Skeletal muscle tissue (tissue), 4 donors: ENCODE data around the gene NUDT21. TPM values are rescaled to one million over a fixed set of nuclear protein-coding genes. Genes with fewer than 3 reads are reported as not detected.

Source experiments
- H3K27ac ChIP-seq: one replicate; pipeline ENCODE4 v1.7.0; 2013; ENCODE audit warnings: mild to moderate bottlenecking, low read depth, low read length, inconsistent platforms
- H3K27me3 ChIP-seq, 3 donors: one replicate each; pipeline ENCODE4 v1.7.0; 2013; ENCODE audit warnings: low read length in 3 of 3; ENCODE audit not compliant: control insufficient read depth in 3 of 3, insufficient read depth in 3 of 3
- H3K36me3 ChIP-seq, 3 donors: one replicate each; pipeline ENCODE4 v1.7.0; 2013; ENCODE audit warnings: low read length in 3 of 3; ENCODE audit not compliant: control insufficient read depth in 3 of 3, insufficient read depth in 3 of 3
- H3K4me1 ChIP-seq, 3 donors: one replicate each; pipeline ENCODE4 v1.7.0; 2013; ENCODE audit warnings: low read length in 3 of 3, mild to moderate bottlenecking in 3 of 3; ENCODE audit not compliant: control insufficient read depth in 3 of 3, insufficient read depth in 3 of 3
- H3K4me3 ChIP-seq, 3 donors: one replicate each; pipeline ENCODE4 v1.7.0; 2013; ENCODE audit warnings: low read length in 3 of 3
- H3K9ac ChIP-seq, 3 donors: one replicate each; pipeline ENCODE4 v1.7.0; 2013; ENCODE audit warnings: low read length in 3 of 3, mild to moderate bottlenecking in 3 of 3, moderate library complexity in 2 of 3, low read depth in 1 of 3
- H3K9me3 ChIP-seq, 3 donors: one replicate each; pipeline ENCODE4 v1.7.0; 2013; ENCODE audit warnings: low read length in 3 of 3; ENCODE audit not compliant: control insufficient read depth in 3 of 3
- total RNA-seq: library from RNA; depleted of rRNA; stranded (reverse); fragments of >200 nt; gene quantifications from one replicate; pipeline ENCODE4 v1.2.3, GENCODE V29; 2014
- donor health status: Osteomylitis.

The NUDT21 gene
- total RNA-seq, 1 donor from 2014 or later = 54.8 TPM

- H3K4me1 ChIP-seq = no peaks in the 10 kb centered on the region
- H3K9me3 ChIP-seq = no peaks in the 10 kb centered on the region
- no peak overlapping the region for H3K27ac ChIP-seq
- peaks cover 35 to 73% (median 71%) of the 10 kb centered on the region in 3 donors for H3K36me3 ChIP-seq
- H3K4me3 ChIP-seq = no peak overlapping the region
- no peaks in the 10 kb centered on the region for H3K27me3 ChIP-seq
- H3K9ac ChIP-seq = no peak overlapping the region
These were observed 15.2 kb upstream of the NUDT21 start for GRCh38 chr16:56466344-56466743.

GRCh38 chr16:56463153-56463552, 12.0 kb upstream of the NUDT21 start:
- peaks cover 28 to 65% (median 64%) of the 10 kb centered on the region in 3 donors for H3K36me3 ChIP-seq
- H3K27me3 ChIP-seq = no peaks in the 10 kb centered on the region
- no peak overlapping the region for H3K9ac ChIP-seq
- H3K4me1 ChIP-seq = no peaks in the 10 kb centered on the region
- H3K27ac ChIP-seq = no peak overlapping the region
- H3K4me3 ChIP-seq = no peak overlapping the region
- H3K9me3 ChIP-seq = no peaks in the 10 kb centered on the region

GRCh38 chr16:56462064-56462796, 11.1 kb upstream of the NUDT21 start:
- H3K27ac ChIP-seq = no peak overlapping the region

GRCh38 chr16:56460101-56460500, 9.0 kb upstream of the NUDT21 start:
- Histone ChIP-seq H3K9me3 (no peaks in the 10 kb centered on the region), H3K27ac (no peak overlapping the region), H3K9ac (no peak overlapping the region), H3K4me3 (no peak overlapping the region), H3K36me3 (peaks cover 37 to 64% (median 58%) of the 10 kb centered on the region in 3 donors), H3K27me3 (no peaks in the 10 kb centered on the region), H3K4me1 (no peaks in the 10 kb centered on the region)

More at GRCh38 chr16:56462064-56462796, 11.1 kb upstream of the NUDT21 start:
- H3K4me3 ChIP-seq = no peak overlapping the region
- no peaks in the 10 kb centered on the region for H3K27me3 ChIP-seq
- no peaks in the 10 kb centered on the region for H3K9me3 ChIP-seq
- H3K4me1 ChIP-seq = no peaks in the 10 kb centered on the region
- no peak overlapping the region for H3K9ac ChIP-seq
- H3K36me3 ChIP-seq = peaks cover 32 to 65% (median 64%) of the 10 kb centered on the region in 3 donors

- Histone ChIP-seq H3K27me3 (no peaks in the 10 kb centered on the region), H3K36me3 (peaks cover 43 to 61% (median 61%) of the 10 kb centered on the region in 3 donors), H3K9ac (no peak overlapping the region), H3K27ac (no peak overlapping the region), H3K9me3 (no peaks in the 10 kb centered on the region), H3K4me3 (no peak overlapping the region), H3K4me1 (peaks cover 0 to under 1% (median 0%) of the 10 kb centered on the region in 3 donors)
These were observed 6.9 kb upstream of the NUDT21 start for GRCh38 chr16:56457927-56458470.

- H3K27ac ChIP-seq = peak overlapping the region; percentile 85
- H3K36me3 ChIP-seq = peaks cover 21 to 30% (median 29%) of the 10 kb centered on the region in 3 donors
These were observed 889 bp upstream of the NUDT21 start for GRCh38 chr16:56451753-56452689.

GRCh38 chr16:56450275-56450985, 702 bp downstream of the NUDT21 start:
- Histone ChIP-seq H3K4me1 (peaks cover 22 to 28% (median 24%) of the 10 kb centered on the region in 3 donors), H3K4me3 (peak overlapping the region; percentile 91 to 93 (median 92)), H3K27me3 (no peaks in the 10 kb centered on the region), H3K27ac (peak overlapping the region; percentile 85), H3K9ac (peak overlapping the region; percentile 90 to 97 (median 94)), H3K36me3 (peaks cover 8 to 28% (median 27%) of the 10 kb centered on the region in 3 donors), H3K9me3 (no peaks in the 10 kb centered on the region)

More at GRCh38 chr16:56451753-56452689, 889 bp upstream of the NUDT21 start:
- H3K27me3 ChIP-seq = no peaks in the 10 kb centered on the region
- H3K9me3 ChIP-seq = no peaks in the 10 kb centered on the region
- peak overlapping the region; percentile 91 to 93 (median 92) for H3K4me3 ChIP-seq
- H3K9ac ChIP-seq = peak overlapping the region; percentile 75 to 97 (median 96)
- peaks cover 22 to 28% (median 24%) of the 10 kb centered on the region in 3 donors for H3K4me1 ChIP-seq

- H3K27ac ChIP-seq = no peak overlapping the region
- H3K36me3 ChIP-seq = peaks cover 3 to 26% (median 18%) of the 10 kb centered on the region in 3 donors
- no peak overlapping the region for H3K9ac ChIP-seq
- H3K9me3 ChIP-seq = no peaks in the 10 kb centered on the region
- H3K27me3 ChIP-seq = no peaks in the 10 kb centered on the region
- peaks cover 24 to 28% (median 25%) of the 10 kb centered on the region in 3 donors for H3K4me1 ChIP-seq
- H3K4me3 ChIP-seq = no peak overlapping the region
These were observed 3.1 kb downstream of the NUDT21 start for GRCh38 chr16:56448005-56448404.

GRCh38 chr16:56447286-56447685, 3.8 kb downstream of the NUDT21 start:
- Histone ChIP-seq H3K9ac (no peak overlapping the region), H3K36me3 (peaks cover 3 to 26% (median 18%) of the 10 kb centered on the region in 3 donors), H3K27me3 (no peaks in the 10 kb centered on the region), H3K4me1 (peaks cover 16 to 22% (median 18%) of the 10 kb centered on the region in 3 donors), H3K4me3 (no peak overlapping the region), H3K27ac (no peak overlapping the region), H3K9me3 (no peaks in the 10 kb centered on the region)
